Activated naive CD8-positive, alpha-beta T cell (primary cell): Measurements from ENCODE around the gene NPC2.

Source experiments
- H3K27ac Mint-ChIP-seq: one replicate; pipeline ENCODE4 v1.8.0; 2021; ENCODE audit warnings: mixed read lengths
- H3K27me3 Mint-ChIP-seq: one replicate; pipeline ENCODE4 v1.8.0; 2021; ENCODE audit warnings: mixed read lengths
- H3K36me3 Mint-ChIP-seq: one replicate; pipeline ENCODE4 v1.8.0; 2021; ENCODE audit warnings: mixed read lengths
- H3K4me1 Mint-ChIP-seq: one replicate; pipeline ENCODE4 v1.8.0; 2021; ENCODE audit warnings: low read depth, mixed read lengths
- H3K4me3 Mint-ChIP-seq: one replicate; pipeline ENCODE4 v1.8.0; 2021; ENCODE audit warnings: mild to moderate bottlenecking, mixed read lengths
- H3K9me3 Mint-ChIP-seq: one replicate; pipeline ENCODE4 v1.8.0; 2021; ENCODE audit warnings: low read depth, mixed read lengths

The NPC2 gene

DNA sequence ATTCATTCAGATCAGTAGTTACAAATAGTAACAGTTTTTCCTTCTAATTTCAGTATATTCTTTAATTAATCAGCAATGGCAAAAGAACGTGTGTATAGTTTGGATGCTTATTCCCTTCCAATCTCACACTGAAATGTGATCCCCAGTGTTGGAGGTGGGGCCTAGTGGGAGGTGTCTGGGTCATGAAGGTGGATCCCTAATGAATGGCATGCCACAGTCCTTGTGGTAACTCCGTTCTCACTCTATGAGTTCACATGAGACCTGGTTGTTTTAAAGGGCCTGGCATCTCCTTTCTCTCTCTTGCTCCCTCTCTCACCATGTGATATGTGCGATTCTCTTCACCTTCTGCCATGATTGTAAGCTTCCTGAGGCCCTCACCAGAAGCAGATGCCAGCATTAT is 48.2 kb downstream of the NPC2 start:
- Mint-ChIP-seq H3K4me3 (no peak overlapping the region), H3K27ac (no peak overlapping the region), H3K4me1 (no peaks in the 10 kb centered on the region), H3K9me3 (peaks cover 3% of the 10 kb centered on the region), H3K36me3 (no peaks in the 10 kb centered on the region), H3K27me3 (peaks cover 6% of the 10 kb centered on the region)

GRCh38 chr14:74442757-74443156 is 50.3 kb downstream of the NPC2 start:
- Mint-ChIP-seq H3K4me3 (no peak overlapping the region), H3K27ac (no peak overlapping the region), H3K4me1 (no peaks in the 10 kb centered on the region), H3K27me3 (peaks cover 5% of the 10 kb centered on the region), H3K9me3 (peaks cover 2% of the 10 kb centered on the region), H3K36me3 (no peaks in the 10 kb centered on the region)

DNA sequence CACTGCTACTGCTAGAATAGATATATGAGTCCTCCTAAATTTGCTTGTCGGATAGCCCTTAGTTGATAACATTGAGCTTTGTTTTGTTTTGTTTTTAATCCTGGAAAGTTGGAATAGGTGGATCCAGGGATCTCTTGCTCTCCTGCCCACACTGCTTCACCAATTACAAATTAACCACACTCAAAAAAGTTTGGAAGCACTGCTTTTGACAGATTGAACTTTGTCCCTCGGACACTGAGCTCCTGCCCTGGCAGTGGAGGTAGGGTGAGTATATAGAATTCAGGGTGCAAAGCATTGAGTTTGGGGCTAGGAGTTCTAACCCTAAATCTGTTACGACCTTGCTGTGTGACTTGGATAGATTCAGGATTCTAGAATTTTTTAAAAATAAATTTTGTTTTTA is 52.0 kb downstream of the NPC2 start:
- Mint-ChIP-seq H3K27ac (no peak overlapping the region), H3K4me1 (no peaks in the 10 kb centered on the region), H3K36me3 (no peaks in the 10 kb centered on the region), H3K9me3 (no peaks in the 10 kb centered on the region), H3K4me3 (no peak overlapping the region), H3K27me3 (peaks cover 7% of the 10 kb centered on the region)

GRCh38 chr14:74438351-74438915 is 54.7 kb downstream of the NPC2 start:
- Mint-ChIP-seq H3K27ac (no peak overlapping the region), H3K9me3 (no peaks in the 10 kb centered on the region), H3K4me3 (no peak overlapping the region), H3K27me3 (peaks cover 6% of the 10 kb centered on the region), H3K36me3 (no peaks in the 10 kb centered on the region), H3K4me1 (no peaks in the 10 kb centered on the region)

DNA sequence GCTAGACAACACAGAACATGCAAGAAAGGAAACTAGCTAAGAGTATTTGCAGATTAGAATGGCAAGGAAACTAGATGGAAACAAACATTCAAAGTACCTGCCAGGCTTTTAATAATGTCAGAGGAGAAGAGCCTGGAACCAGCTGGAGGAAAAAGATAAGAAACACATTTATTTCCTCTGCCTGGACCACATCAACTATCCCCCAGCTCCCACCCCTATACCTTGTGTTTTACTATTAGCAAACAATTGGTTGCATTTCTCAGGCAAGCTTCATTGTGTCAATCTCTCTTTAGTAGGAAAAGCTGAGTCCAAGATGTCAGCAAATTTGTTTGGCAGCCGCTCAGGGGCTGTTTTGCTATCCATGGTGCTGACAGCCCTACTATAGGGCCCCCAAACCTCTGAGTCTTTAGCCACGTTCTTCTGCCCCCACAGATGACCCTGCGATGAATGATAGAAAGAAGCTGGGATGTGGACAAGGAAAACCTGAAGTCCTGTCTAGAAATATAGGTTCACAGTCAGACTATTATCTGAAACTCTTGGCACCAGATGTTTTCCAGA is 55.5 kb downstream of the NPC2 start:
- no peaks in the 10 kb centered on the region for H3K4me1 Mint-ChIP-seq
- no peak overlapping the region for H3K4me3 Mint-ChIP-seq
- H3K36me3 Mint-ChIP-seq, result no peaks in the 10 kb centered on the region
- peaks cover 6% of the 10 kb centered on the region for H3K27me3 Mint-ChIP-seq
- no peaks in the 10 kb centered on the region for H3K9me3 Mint-ChIP-seq
- no peak overlapping the region for H3K27ac Mint-ChIP-seq

GRCh38 chr14:74434294-74434693 is 58.8 kb downstream of the NPC2 start:
- Mint-ChIP-seq H3K27me3 (peaks cover 10% of the 10 kb centered on the region), H3K4me1 (no peaks in the 10 kb centered on the region), H3K4me3 (no peak overlapping the region), H3K9me3 (no peaks in the 10 kb centered on the region), H3K27ac (no peak overlapping the region), H3K36me3 (no peaks in the 10 kb centered on the region)

- Mint-ChIP-seq H3K4me3 (no peak overlapping the region), H3K27me3 (peaks cover 19% of the 10 kb centered on the region), H3K4me1 (peaks cover 3% of the 10 kb centered on the region), H3K27ac (no peak overlapping the region), H3K36me3 (no peaks in the 10 kb centered on the region), H3K9me3 (no peaks in the 10 kb centered on the region)
Measured at GRCh38 chr14:74429991-74430390, 63.1 kb downstream of the NPC2 start.
